K562 (cell line): Measurements from ENCODE around the gene MYL12A. TPM values are rescaled to one million over a fixed set of nuclear protein-coding genes. Genes with fewer than 3 reads are reported as not detected.

ENCODE experiments used
- HLTF ChIP-seq: fragments of 450-650 bp; IDR thresholded peaks from 2 replicates; pipeline ENCODE4 v1.6.1; 2016
- JUNB ChIP-seq: fragments of 450-650 bp; formaldehyde crosslinking; conservative IDR thresholded peaks from 2 replicates; pipeline ENCODE4 v1.4.0; 2020; ENCODE audit warnings: mild to moderate bottlenecking
- JUND ChIP-seq, 2 experiments: IDR thresholded peaks; 2 replicates in 1 of 2; 3 replicates in 1 of 2; pipeline ENCODE4 v1.6.1; 2011; ENCODE audit warnings: borderline replicate concordance in 2 of 2, low read depth in 2 of 2, low read length in 2 of 2, improper control_type of control experiment in 1 of 2, missing biosample characterization in 1 of 2, missing genetic modification characterization in 1 of 2, missing genetic modification reagents in 1 of 2
- KAT8 ChIP-seq: fragments of 450-650 bp; IDR thresholded peaks from 2 replicates; pipeline ENCODE4 v1.6.1; 2016; ENCODE audit warnings: low read depth, mild to moderate bottlenecking
- MITF ChIP-seq: IDR thresholded peaks from 2 replicates; pipeline ENCODE4 v1.6.1; 2014; ENCODE audit warnings: antibody characterized with exemption
- NR1H2 ChIP-seq: sonication (generic); formaldehyde crosslinking; IDR thresholded peaks from 2 replicates; pipeline ENCODE4 v1.4.0; 2020; ENCODE audit warnings: mild to moderate bottlenecking, missing genetic modification reagents
- POLR2AphosphoS5 ChIP-seq: IDR thresholded peaks from 2 replicates; pipeline ENCODE4 v1.6.1; 2011; ENCODE audit warnings: mild to moderate bottlenecking, low read depth, low read length, moderate library complexity; ENCODE audit not compliant: control insufficient read depth, insufficient read depth
- POLR2G ChIP-seq: fragments of 200-400 bp; formaldehyde crosslinking; IDR thresholded peaks from 2 replicates; pipeline ENCODE4 v1.6.1; 2017; ENCODE audit warnings: low read depth, mild to moderate bottlenecking, antibody characterized with exemption, low read length, moderate library complexity
- PREB ChIP-seq: sonication (generic); formaldehyde crosslinking; IDR thresholded peaks from 2 replicates; pipeline ENCODE4 v1.8.1; 2023; ENCODE audit warnings: mild to moderate bottlenecking, missing genetic modification reagents
- SNAPC5 ChIP-seq: fragments of 250-450 bp; sonication (Bioruptor Pico); IDR thresholded peaks from 2 replicates; pipeline ENCODE4 v1.8.0; 2021; ENCODE audit warnings: moderate library complexity, mild to moderate bottlenecking, inconsistent platforms
- ZBTB26 ChIP-seq: fragments of 450-650 bp; formaldehyde crosslinking; IDR thresholded peaks from 2 replicates; pipeline ENCODE4 v1.4.0; 2022; ENCODE audit warnings: missing genetic modification characterization
- ZC3H11A ChIP-seq: IDR thresholded peaks from 2 replicates; pipeline ENCODE4 v1.6.1; 2012; ENCODE audit warnings: low read depth, low read length, improper control_type of control experiment
- ZNF174 ChIP-seq: fragments of 250-450 bp; sonication (Bioruptor Pico); IDR thresholded peaks from 2 replicates; pipeline ENCODE4 v1.4.0; 2020; ENCODE audit warnings: mild to moderate bottlenecking
- ZNF318 ChIP-seq, 2 experiments: fragments of 450-650 bp; IDR thresholded peaks; 2 replicates each; pipeline ENCODE4 v1.6.1; 2016; ENCODE audit warnings: mild to moderate bottlenecking in 2 of 2, borderline replicate concordance in 1 of 2, low read depth in 1 of 2, moderate library complexity in 1 of 2
- ZNF583 ChIP-seq: fragments of 250-450 bp; sonication (Bioruptor Pico); IDR thresholded peaks from 2 replicates; pipeline ENCODE4 v1.4.0; 2020
- polyA plus RNA-seq, 8 experiments: library from polyadenylated mRNA; depleted of rRNA in 4 of 8; stranded (reverse) in 5 of 8; unstranded in 3 of 8; fragments of >200 nt; fragmentation: Nextera tagmentation in 2 of 8; fragmentation: Illumina TruSeq in 1 of 8; extraction: Ambion mirVana in 2 of 8; extraction: Trizol in 1 of 8; gene quantifications; 2 replicates each; pipeline versions ENCODE4 v1.2.1 to v1.2.3, GENCODE V29; 2011 to 2014; ENCODE audit warnings: inconsistent platforms in 1 of 8, missing spikeins in 1 of 8
- total RNA-seq, 7 experiments: library from RNA; depleted of rRNA in 6 of 7; stranded (reverse); fragments of >200 nt in 6 of 7; fragmentation: Illumina TruSeq in 2 of 7; extraction: Trizol in 2 of 7; gene quantifications; 2 replicates each; pipeline versions ENCODE4 v1.2.1 to v1.2.3, GENCODE V29; 2011 to 2021; ENCODE audit warnings: low replicate concordance in 1 of 7

Gene MYL12A
- total and polyA plus RNA-seq, 9 of the 15 experiments (the other 6 are each of a cell fraction or from before 2014, with no cell fraction given): 308 to 1,031 (median 559) TPM

- peak in 1 of 2 experiments; percentile 43; a peak in 1 of 4 replicates for TF ChIP-seq ZNF318 (IDR thresholded peaks at IDR 0.05; ENCODE audit: borderline replicate concordance in 1 of 2, low read depth in 1 of 2)
- TF ChIP-seq HLTF: no peak
- no peak for TF ChIP-seq POLR2G
- no peak for TF ChIP-seq ZNF174 (CRISPR knock-in tag)
- TF ChIP-seq JUND (IDR thresholded peaks at IDR 0.05; ENCODE audit: borderline replicate concordance, low read depth, low read length): peak; percentile 86
- TF ChIP-seq JUND (tag; IDR thresholded peaks at IDR 0.05; ENCODE audit: borderline replicate concordance, low read depth, low read length): peak; percentile 77; the same call in 2 of the 3 replicates
- no peak for TF ChIP-seq ZC3H11A
- peak; percentile 70 for TF ChIP-seq POLR2AphosphoS5
- no peak; the same call in 1 of the 2 replicates for TF ChIP-seq NR1H2 (CRISPR knock-in tag)
- TF ChIP-seq MITF: 0 out of 2 replicates have a peak, but pooled peaks have one; percentile 65
- no peak for TF ChIP-seq PREB (CRISPR knock-in tag)
- TF ChIP-seq JUNB (CRISPR knock-in tag): no peak
- TF ChIP-seq ZBTB26 (CRISPR knock-in tag): no peak
- TF ChIP-seq ZNF583: no peak; the same call in 1 of the 2 replicates
- no peak for TF ChIP-seq SNAPC5 (CRISPR knock-in tag)
- no peak for TF ChIP-seq KAT8
Observed at GRCh38 chr18:3246635-3247239, 864 bp upstream of the MYL12A start (continued).
